COLO668 (cell line): ENCODE results near the gene DENND1A.

Experiments
- DNase-seq: peaks from one replicate; lab custom pipeline; 2025; ENCODE audit not compliant: unreplicated experiment; lab: John Stamatoyannopoulos, UW

The DENND1A gene

DNA sequence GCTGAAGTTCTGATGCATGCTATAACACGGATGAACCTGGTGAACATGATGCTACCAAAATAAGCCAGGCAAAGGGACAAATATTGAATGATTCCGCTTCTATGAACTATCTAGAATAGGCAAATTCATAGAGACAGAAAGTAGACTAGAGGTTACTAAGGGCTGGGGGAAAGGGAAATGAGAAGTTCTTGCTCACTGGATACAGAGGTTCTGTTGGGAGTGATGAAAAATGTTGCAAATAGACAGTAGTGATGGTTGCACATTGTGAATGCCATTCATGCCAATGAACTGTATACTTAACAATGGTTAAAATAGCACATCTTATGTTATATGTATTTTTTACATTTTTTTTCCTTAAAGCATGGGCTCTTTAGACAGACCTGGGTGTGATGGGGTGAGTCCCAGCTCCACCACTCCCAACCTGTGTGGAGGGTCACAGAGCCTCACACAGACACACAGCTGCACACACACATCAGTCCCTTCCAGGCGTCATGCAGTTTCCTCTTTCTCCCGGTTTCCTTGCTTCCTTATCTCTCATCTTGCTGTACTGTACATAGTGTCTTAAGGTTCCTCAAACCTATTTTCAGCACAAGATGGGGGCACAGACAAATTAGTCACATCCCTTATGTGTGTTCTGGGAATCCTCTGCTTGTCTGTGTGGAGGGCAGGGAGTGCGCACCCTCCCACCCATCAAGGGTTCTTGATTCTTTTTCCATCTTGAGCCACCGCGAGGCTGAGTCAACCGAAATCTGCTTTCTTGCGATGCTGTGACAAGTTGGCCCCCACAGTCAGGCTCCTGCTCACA is 381.0 kb downstream of the DENND1A start:
- no peak for DNase-seq

DNA sequence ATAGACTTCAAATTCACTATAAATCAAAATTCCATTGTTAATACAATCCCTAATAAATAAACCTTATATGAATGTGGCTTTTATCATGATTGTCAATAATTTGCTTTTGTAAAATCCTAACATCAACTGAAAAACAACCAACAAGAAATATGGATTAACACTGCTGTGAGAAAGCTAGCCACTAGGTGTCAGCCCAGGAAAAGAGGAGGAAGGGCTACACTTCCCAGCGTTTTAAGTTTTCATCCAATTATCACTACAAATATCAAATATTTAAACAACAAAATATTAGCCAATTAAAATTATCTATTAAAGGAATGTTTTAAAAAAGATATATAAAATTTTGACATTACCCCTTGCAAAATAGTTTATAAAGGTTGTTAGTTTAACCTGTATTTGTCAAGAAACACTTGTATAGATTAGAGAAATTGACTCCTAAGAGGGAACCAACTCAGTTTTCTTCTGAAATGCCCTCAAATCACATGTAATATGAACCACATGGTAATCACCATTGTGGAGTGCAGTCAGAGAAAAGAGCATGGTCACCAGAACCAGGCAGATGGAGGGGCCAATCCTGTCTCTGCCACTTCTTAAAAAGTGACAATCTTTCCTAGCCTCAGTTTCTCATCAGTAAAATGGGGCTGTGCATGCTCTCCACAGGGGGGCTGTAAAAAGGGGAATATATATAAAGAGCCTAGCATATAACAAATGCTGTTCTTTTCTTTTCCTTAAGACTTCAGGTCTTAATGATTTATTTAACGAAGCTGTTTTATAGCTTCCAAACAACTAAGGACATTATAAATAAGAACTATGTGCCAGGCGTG is 385.7 kb downstream of the DENND1A start:
- peak; percentile 11 for DNase-seq

DNA sequence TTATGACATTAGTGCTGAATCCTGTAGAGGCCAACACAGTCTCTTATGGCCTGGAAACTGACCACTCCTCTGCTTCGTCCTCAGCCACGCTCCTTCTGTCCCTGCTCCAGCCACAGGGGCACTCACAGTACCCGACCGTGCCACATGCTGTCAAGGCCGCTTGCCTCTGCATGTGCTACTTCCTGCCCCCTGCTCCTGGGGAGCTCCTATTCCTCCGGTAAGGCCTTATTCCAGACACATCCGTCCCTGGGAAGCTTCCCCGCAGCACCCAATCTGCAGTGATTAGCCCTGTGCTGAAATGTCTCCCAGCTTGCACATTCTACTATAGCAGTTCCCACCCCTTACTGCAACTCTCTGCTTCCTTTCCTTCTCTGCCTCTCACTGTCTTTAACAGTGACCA is 386.4 kb downstream of the DENND1A start:
- DNase-seq: no peak

DNA sequence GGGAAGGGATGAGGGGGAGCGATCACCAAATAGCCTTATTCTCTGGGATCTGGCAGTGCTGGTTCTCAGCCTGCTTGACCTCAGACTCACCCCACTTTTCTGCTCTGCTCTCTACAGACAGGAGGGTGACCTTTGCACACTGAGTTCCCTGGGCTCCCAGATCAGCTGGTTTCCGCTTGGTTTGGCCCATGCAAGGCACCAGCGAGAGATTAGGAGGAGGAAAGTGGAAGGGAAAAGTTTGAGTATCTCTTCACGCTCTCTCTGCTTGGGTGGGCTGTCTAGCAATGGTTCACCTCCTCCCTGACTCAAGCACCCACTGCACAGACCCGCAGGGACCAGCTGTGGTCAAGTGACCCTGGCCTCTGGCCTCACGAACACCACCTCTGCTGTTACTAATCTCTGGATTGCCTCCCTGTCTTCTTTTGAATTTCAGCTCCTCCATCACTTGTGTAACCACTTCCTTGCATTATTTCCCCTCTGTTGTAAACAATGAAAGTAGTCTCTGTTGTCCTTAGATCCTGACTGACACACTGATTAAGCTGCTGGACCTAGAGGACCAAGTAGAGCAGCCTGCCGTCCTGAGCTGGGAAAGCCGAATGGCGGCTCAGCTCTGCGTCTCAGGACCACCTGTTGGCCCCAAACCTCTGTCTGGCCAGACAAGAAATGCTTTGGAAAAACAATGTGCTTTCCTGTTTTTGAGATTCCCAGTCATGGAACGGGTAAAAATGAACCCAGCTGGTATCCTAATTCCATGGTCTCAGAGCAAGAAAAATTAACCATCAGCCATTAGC is 387.3 kb downstream of the DENND1A start:
- no peak for DNase-seq

DNA sequence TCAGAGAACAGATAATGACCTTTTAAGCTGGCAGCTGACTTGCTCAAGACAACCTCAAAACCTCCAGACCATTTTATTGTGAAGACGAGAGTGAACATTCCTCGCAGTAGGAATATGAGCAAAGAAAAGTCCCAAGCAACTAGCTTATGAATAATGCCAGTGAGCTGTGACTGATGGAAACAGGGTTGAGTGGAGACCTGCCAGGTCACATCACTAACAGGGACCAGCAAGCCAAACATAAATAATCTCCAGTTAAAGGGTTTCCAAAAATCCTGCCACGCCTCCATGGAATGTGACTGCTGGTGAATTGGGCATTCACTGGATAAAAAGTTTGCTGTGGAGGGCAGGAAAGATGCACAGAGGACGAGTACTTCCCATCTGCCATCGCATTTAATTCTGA is 388.5 kb downstream of the DENND1A start:
- DNase-seq: no peak

DNA sequence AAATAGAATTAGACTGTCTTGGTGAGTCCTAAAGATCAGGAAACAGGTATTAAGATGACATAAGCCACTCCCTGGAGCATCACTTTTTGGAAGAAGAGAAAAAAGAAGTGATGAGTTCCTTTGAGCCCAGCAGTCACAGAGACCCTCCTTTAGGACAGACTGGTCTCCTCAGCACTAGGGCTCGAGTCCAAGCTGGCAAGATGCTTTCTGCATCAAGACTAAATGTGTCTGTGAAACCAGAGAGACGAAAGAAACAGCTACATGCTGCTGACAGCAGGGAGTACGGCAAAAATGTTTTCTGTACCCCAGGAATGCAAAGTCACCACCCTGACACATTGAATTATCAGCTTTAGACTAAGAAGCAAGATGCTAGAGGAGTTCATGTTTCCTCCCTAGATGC is 389.5 kb downstream of the DENND1A start:
- DNase-seq: no peak

DNA sequence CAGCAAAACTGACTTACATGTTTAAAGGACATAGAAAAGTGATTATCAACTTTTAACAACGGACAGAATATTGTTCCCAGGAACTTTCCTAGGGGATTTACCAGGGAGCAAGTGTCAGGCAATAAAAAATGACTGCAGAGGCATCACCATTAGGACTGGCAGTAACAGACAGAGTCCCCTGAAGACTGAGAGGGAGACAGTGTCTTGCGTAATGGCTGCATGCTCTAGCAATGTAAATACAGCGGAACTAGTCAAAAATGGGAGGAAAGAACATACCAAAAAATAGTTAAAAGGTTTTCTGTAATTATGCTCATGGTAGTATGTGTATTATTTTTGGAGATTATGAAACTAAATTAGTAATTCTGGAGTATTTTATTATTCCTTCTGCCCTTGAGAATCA is 392.1 kb downstream of the DENND1A start:
- no peak for DNase-seq

DNA sequence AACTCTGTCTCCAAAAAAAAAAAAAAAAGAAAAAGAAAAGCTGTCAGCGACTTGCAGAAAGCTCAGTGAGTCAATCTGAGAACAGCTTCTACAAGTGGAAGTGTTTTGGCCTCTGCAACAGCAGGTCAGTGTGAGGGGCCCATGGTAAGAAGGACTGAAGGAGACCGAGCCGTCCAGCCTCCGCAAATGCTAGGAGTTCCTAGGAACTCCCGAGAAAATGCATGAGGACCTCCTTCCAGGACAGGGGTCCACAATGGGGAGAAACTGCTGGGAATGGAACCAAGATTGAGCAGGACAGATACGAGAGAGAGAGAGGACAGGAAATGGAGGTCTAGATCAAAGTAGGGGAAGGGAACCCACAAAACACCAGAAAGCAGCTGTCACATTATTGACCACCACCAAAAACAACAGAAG is 393.5 kb downstream of the DENND1A start:
- DNase-seq: no peak

DNA sequence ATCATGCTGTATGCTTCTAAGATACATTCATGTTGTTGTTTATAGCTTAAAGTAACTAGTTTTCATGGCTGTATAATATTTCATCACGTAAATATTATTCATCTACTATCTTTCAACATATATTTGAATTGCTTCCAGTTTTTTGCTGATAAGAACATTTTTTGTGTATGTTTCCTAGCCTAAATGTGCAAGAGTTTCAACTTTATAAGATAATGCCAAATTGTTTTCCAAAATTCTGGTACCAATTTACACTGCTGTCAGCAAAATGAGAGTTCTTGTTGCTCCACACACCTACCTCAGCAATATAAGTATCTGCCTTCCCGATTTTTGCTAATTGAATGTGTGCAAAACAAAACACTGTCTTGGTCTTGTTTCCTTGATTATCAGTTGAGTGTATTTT is 395.6 kb downstream of the DENND1A start:
- no peak for DNase-seq

DNA sequence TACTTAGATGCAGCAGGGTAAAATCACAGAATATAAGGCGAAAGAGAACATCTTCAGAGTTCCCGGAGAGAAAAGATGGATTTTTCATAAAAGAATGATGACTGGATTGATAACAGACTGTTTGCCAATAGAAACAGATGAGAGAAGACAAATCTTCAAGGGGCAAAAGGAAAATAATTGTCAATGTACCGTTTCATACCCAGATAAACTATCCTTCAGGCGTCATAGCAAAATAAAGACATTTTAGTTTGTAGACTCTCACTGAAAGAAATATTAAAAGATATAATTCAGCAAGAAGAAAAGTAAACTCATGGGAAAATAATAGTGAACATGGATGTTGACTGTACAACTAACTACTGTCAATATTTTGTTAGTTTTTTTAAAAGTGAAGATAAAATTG is 399.7 kb downstream of the DENND1A start:
- no peak for DNase-seq

DNA sequence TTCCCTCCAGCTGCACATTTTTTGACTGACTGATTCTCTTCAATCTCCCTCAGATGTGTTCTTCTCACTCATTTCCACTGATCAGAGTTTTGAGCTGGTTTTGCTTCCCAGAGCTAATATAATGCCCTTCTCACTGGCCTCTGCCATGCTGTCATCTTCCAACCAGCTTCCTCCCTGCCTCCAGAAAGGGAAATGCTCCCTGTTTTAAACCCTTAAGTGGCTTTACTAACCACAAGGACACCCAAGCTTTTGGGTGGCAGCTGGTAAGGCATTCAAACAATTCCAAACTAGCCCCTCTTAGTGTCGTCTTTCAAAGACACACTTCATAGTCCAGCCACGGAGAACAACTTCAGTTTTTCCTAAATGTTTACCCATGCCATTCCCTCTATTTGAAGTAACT is 401.4 kb downstream of the DENND1A start:
- no peak for DNase-seq

DNA sequence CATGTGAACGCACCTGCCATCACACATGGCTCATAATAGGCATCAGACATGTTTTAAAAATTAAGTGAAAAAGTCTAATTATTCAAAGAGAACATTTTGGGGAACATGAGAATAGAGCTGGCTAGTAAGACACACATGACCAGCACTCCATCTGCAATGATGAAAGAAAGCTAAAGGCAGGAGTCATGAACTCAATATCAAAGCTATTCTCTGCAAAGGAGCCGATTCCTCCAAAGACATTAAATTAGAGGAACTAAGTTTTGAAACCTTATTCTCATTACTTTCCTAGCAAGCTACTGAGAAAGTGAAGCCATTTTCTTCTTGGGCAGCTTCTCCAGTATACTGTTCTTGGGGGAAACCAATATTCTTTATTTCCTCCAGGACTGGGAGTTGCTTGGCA is 401.9 kb downstream of the DENND1A start:
- DNase-seq: no peak

DNA sequence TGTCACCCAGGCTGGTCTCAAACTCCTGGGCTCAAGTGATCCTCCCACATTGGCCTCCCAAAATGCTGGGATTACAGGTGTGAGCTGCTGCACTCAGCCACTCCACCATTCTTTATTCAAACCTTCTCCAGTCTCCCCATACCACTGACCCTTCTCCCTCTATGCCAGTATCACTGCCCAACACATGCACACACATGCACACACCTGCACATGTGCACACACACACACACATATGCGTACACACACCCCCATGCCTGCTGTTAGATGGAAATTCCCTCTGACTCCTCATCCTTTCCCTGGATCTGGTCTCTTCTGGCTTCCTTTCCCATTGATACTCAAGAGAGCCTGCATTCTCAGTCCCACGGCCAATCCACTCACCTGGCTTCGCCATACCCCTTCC is 404.0 kb downstream of the DENND1A start:
- DNase-seq: no peak

DNA sequence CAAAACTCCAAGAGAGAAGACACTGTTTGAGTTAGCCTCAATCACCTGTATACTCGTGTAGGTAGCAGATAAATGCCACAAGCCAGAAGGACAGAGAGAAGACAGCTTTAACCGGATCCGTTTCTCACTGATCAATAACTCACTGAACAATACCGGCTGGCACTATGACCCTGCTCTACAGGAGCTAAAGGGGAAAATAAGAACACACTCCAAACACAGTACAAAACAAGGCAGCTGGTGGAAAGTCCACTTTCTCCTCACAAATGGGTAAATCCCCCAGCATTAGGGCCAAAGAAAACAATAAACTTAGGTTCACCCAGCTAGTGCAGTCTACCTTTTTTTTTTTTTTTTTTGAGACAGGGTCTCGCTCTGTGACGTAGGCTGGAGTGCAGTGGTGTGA is 404.5 kb downstream of the DENND1A start:
- DNase-seq: no peak

DNA sequence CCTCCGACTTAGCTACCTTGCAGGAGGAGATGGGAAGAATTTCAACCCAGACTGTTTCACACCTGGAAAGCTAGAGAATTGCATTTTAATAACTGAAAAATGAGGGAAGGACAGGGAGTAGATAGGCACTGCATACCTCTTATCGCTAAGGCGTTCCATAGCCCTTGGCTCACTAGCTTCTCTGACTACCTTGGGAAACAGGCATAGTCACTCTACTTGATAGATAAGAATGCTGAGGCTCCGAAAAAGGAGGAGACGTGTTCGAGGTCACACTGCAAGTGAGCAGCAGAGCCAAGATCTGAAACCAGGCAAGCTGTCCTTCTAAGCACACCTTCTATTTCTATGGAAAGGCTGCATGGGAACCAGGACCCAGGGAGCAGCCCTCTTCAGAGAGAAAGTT is 405.1 kb downstream of the DENND1A start:
- DNase-seq: no peak

DNA sequence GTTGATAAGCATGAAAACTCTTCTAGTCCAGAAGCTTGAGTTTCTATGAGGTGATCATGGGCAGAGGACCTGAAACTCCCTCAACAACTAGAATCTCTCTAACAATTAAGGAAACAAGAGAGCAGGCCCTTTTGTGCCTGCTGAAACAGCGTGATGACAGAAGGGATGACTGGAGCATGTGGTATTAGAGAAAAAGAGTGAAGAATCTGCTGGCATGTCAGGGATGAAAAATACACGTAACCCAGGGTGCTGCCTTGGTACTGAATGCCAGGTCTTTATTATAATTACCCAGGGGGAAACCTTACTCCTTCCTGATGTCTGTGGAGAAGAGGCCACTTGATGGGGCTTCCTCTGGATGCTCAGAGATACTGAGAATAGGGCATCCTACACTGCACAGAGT is 406.1 kb downstream of the DENND1A start:
- DNase-seq: no peak

DNA sequence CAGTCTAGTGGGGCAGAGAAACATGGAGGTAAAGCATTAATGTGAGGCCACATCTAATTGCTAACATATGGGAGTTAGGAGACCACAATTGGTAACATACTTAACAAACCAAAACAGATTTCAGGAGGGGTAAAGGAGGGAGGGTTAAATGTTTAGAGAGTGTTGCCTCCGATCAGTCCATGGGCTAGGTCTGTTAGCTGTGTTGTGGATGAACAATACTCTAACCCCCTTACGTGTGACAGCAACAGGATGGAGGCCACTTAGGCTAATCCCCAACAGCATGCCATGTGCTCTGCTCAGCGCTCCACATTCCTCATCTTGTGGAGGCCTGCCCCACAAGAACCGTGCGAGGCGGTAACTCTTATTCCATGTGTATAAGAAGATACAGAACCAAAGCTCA is 406.9 kb downstream of the DENND1A start:
- DNase-seq: no peak

DNA sequence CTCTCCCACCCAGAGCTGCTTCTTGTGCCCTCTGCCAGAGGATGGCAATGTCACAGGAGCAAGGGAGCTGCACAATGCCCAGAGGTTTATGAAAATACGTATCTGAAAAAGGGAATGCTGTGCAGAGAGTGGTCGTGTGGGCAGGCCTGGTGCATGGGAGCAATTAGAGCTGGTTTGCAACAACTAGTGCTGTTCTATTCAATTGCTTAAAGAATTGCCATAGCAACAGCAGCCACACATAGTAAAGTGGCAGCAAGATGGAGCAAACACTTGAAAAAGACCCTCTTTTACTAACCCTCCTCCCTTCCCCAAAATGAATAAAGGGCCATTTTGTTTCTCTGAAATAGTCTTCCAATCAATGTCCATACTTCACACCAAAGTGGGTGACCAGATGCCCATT is 407.7 kb downstream of the DENND1A start:
- DNase-seq: no peak

DNA sequence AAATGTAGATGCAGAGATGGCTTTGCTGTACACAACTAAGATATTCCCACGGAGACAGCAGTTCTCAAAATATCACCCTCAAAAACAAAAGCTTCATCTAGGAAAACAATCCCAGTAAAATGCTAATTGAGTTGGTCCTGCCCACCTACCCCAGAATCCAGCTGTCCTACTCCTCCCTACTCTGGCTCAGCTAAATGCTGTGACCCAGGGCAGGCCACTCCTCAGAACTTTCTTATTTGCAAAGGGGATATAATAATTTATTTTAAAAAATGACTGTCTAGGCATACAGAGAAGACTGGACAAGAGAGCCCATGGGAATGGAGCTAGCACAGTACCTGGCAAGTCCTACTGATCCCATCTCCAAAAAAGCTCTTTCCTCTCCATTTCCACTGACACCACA is 411.6 kb downstream of the DENND1A start:
- DNase-seq: no peak

DNA sequence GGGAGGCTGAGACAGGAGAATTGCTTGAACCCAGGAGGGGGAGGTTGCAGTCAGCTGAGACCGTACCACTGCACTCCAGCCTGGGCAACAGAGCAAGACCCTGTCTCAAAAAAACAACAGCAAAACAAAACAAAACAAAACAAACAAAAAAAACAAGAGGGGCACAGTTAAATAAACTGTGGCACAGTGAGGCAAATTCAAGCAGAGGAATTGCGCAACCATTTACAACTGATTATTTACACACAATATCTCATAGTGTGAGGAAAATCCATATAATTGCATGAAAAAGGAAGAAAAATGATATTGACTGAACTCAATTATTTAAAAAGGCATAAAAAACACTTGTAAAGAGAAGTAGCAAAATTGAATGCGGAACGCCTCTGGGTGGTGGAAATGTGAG is 412.4 kb downstream of the DENND1A start:
- no peak for DNase-seq

DNA sequence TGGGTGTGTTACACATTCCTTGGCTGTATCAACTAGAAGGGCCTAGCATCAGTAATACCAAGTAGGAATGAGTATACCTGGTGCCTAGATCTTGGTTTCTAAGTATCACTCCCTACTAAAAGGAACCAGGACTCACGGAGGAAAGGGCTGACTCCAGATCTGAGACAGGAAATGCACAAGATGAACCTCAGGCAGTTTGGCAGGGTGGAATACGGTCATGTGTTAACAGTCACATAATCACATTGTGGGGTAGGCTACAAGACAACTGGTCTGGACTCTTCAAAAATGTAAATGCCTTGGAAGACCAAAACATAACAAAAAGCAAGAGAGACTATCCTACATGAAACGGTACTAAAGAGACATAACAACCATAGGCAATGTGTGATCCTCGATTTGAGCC is 415.2 kb downstream of the DENND1A start:
- no peak for DNase-seq

DNA sequence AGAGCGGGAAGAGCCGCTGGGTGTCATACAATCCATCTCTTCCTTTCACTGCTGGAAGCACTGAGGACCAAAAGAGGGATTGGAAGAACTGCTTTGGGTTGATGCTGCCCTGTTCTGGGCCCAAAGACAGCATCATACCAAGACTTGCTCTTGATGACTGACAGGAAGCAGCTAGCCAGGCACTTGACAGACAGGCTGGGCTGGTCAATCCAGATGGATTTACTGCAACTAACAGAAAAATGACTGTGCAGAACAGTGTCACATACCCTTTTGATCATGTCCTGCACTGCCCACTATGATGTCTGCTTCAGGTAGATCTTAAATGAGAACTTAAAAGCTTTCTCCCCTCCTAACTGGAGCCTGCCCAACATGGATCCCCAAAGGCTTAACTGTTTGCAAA is 416.4 kb downstream of the DENND1A start:
- DNase-seq: no peak
